ENCODE data around the gene IL19.

DNA sequence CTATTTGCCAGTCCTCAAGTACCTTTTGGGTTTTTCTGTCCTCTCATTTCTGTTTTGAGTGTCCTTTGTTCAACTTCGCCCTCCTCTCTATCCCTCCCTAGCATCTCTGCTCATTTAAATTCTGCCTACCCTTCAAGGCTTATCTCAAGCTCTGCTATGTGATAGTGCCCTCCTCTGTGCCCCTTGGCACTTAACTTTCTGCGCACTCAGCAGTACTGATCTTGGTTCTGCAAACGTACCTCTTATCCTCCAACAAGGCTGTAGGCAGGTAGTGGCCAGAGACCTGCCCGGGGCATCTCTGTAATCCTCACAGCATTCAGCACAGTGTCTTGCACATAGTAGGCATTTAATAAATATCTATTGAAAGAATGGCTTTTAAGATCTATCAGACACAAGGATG, 89.6 kb downstream of the IL19 start:
- TF ChIP-seq, protein P1, sequence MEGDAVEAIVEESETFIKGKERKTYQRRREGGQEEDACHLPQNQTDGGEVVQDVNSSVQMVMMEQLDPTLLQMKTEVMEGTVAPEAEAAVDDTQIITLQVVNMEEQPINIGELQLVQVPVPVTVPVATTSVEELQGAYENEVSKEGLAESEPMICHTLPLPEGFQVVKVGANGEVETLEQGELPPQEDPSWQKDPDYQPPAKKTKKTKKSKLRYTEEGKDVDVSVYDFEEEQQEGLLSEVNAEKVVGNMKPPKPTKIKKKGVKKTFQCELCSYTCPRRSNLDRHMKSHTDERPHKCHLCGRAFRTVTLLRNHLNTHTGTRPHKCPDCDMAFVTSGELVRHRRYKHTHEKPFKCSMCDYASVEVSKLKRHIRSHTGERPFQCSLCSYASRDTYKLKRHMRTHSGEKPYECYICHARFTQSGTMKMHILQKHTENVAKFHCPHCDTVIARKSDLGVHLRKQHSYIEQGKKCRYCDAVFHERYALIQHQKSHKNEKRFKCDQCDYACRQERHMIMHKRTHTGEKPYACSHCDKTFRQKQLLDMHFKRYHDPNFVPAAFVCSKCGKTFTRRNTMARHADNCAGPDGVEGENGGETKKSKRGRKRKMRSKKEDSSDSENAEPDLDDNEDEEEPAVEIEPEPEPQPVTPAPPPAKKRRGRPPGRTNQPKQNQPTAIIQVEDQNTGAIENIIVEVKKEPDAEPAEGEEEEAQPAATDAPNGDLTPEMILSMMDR (conservative IDR thresholded peaks at IDR 0.05; ENCODE audit: low read length): no peak
- no peak for TF ChIP-seq EZH2phosphoT487 (IDR thresholded peaks at IDR 0.05; ENCODE audit: borderline replicate concordance, low read depth, low read length)

Data from OCI-LY7 (cell line).